HG03439 (cell line): Measurements from ENCODE around the gene MLLT3.

Experiments used
- ATAC-seq: cut with Tn5 transposase; IDR thresholded peaks from one replicate; pipeline ENCODE4 v1.9.1; 2021; ENCODE audit warnings: mild to moderate bottlenecking, moderate library complexity; ENCODE audit not compliant: unreplicated experiment

Gene MLLT3

GRCh38 chr9:20395651-20396050, 226.6 kb downstream of the MLLT3 start:
- ATAC-seq: no peak

GRCh38 chr9:20394969-20395368, 227.3 kb downstream of the MLLT3 start:
- no peak for ATAC-seq

- no peak for ATAC-seq
Measured at GRCh38 chr9:20391208-20391607, 231.1 kb downstream of the MLLT3 start.

GRCh38 chr9:20390400-20390799, 231.9 kb downstream of the MLLT3 start:
- no peak for ATAC-seq

GRCh38 chr9:20387062-20387461, 235.2 kb downstream of the MLLT3 start:
- ATAC-seq: no peak

GRCh38 chr9:20384642-20385041, 237.7 kb downstream of the MLLT3 start:
- ATAC-seq: no peak

GRCh38 chr9:20382460-20383071, 239.7 kb downstream of the MLLT3 start:
- ATAC-seq: no peak

GRCh38 chr9:20380546-20380945, 241.8 kb downstream of the MLLT3 start:
- ATAC-seq: no peak

- ATAC-seq: no peak
Measured at GRCh38 chr9:20379804-20380225, 242.5 kb downstream of the MLLT3 start.

GRCh38 chr9:20378851-20379250, 243.4 kb downstream of the MLLT3 start:
- no peak for ATAC-seq

- no peak for ATAC-seq
Measured at GRCh38 chr9:20377790-20378189, 244.5 kb downstream of the MLLT3 start.

GRCh38 chr9:20376731-20377375, 245.4 kb downstream of the MLLT3 start:
- no peak for ATAC-seq

GRCh38 chr9:20376042-20376441, 246.3 kb downstream of the MLLT3 start:
- ATAC-seq: no peak

GRCh38 chr9:20373263-20373662, 249.0 kb downstream of the MLLT3 start:
- no peak for ATAC-seq

- no peak for ATAC-seq
Measured at GRCh38 chr9:20369391-20369790, 252.9 kb downstream of the MLLT3 start.

- ATAC-seq: no peak
Measured at GRCh38 chr9:20367855-20368254, 254.4 kb downstream of the MLLT3 start.

- no peak for ATAC-seq
Measured at GRCh38 chr9:20364959-20365358, 257.3 kb downstream of the MLLT3 start.

GRCh38 chr9:20363233-20363632, 259.1 kb downstream of the MLLT3 start:
- no peak for ATAC-seq

GRCh38 chr9:20361656-20362570, 260.4 kb downstream of the MLLT3 start:
- peak; percentile 63 for ATAC-seq

GRCh38 chr9:20361229-20361628, 261.1 kb downstream of the MLLT3 start:
- no peak for ATAC-seq

GRCh38 chr9:20358207-20358606, 264.1 kb downstream of the MLLT3 start:
- no peak for ATAC-seq

- ATAC-seq: no peak
Measured at GRCh38 chr9:20357037-20357432, 265.3 kb downstream of the MLLT3 start.
